GM12865 (cell line): ENCODE measurements around the gene SRPRB.

ENCODE experiments used
- DNase-seq: peaks from one replicate; pipeline ENCODE4 v3.0.0; 2010; ENCODE audit warnings: low read depth
- H3K4me3 ChIP-seq: 2 replicates; pipeline ENCODE4 v1.5.1; 2011; ENCODE audit warnings: mild to moderate bottlenecking, low read depth, low read length, control low read depth
- CTCF ChIP-seq: IDR thresholded peaks from 2 replicates; pipeline ENCODE4 v1.5.1; 2011; ENCODE audit warnings: low read length, control low read depth, low read depth, inconsistent platforms; ENCODE audit not compliant: insufficient read depth; ENCODE audit errors: missing control alignments

Gene SRPRB

DNA sequence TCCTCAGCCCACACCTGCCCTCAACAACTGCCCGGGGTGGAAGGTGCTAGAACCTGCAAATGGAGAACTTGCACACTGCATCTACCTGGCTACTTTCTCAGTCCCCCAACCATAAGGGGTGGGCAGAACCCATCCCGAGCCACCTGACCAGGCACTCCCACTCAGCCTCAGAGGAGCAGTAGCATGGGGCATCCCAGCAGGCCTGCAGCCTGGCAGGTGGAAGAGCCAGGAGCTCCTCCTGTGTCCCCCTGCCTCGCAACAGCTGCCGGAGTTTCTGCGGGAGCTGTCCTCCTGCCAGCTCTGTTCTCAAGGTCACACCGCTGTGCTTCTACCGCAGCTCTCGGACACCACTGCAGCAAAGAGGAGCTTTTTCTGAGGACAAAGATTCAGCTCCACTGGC is 62.6 kb downstream of the SRPRB start:
- no peak for TF ChIP-seq CTCF

DNA sequence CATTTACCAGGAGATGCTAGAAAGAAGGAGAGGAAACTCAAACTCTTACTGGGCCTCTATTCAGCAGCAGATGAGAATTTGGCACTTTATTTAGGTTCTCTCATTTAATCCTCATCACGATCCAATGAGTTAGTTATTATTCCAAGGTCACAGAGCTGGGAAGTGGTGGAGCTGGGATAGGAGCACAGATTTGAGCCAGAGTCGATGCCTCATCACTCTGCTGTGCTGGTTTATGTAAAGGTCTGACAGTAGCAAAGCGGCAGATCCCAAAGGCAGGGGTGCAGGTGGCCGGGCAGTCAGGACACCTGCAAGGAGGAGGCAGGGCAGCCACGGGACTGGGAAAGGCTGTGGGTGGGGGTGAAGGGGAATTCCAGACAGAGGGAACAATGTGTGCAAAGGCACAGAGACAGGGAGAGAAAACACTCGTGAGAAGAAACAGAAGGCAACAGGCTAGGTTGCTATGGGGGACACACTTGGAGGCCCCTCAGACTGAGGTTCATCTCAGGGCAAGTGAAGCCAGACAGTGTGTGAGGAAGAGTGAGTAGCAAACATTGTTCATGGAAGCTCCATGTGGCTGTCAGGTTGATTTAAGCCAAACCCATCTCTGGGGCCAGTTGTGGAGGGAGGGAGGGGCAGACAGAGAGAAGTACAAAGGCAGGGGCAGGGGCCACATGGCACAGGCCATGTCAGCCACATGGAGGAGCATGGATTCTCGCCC is 63.3 kb downstream of the SRPRB start:
- no peak overlapping the region for H3K4me3 ChIP-seq
- no peak for TF ChIP-seq CTCF
- DNase-seq, result no peak

More for the DNA sequence above, 62.6 kb downstream of the SRPRB start:
- H3K4me3 ChIP-seq, result no peak overlapping the region
- no peak for DNase-seq

- DNase-seq, result no peak
- TF ChIP-seq CTCF, result no peak
- H3K4me3 ChIP-seq, result no peak overlapping the region
Measured at GRCh38 chr3:133869586-133869985, 64.0 kb downstream of the SRPRB start.

- DNase-seq, result no peak
- no peak overlapping the region for H3K4me3 ChIP-seq
- no peak for TF ChIP-seq CTCF
Measured at GRCh38 chr3:133870822-133871221, 65.2 kb downstream of the SRPRB start.
